ENCODE data around the gene ADGRB2. TPM values are rescaled to one million over a fixed set of nuclear protein-coding genes. Genes with fewer than 3 reads are reported as not detected.

Gene ADGRB2
- total RNA-seq, 2 experiments from 2014 or later = 4.0 to 11.4 TPM

DNA sequence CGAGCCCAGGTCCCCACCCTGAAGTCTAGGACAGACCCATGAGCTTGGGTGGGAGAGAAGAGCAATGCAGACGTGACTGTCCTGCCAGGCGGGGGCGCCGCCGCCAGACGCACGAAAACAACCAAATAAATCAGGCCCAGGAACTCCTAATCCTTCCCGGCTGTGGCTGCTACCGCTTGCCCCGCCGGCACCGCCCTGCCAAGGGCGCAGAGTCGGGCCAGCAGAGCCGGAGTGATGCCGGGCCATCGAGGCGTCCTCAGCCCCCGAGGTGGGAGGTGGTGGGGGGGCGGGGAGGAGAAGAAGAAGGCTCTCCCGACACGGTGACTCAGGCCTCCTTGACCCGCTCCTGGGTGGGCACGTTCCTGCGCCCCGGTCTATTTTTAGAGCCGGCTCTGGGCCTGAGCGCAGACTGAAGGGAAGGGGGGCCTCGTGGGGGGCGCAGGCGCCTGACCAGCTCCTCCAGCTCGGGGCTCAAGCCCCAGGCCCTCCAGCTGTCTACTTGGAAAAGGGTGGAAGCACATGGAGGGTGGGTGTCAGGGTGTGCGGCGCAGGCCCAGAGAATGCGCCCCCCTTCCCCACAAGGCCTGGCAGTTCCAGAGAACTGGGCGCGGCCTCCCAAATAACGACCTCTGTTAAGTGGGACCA is 49.6 kb downstream of the ADGRB2 start:
- peak; percentile 63 for DNase-seq (ENCODE audit: low spot score)
- Histone ChIP-seq H3K9me3 (ENCODE audit: low read length) (no peaks in the 10 kb centered on the region), H2AFZ (ENCODE audit: low read length) (no peak overlapping the region), H3K9me2 (ENCODE audit: insufficient read depth, low read length) (no peaks in the 10 kb centered on the region), H3K4me1 (ENCODE audit: insufficient read depth, low read length, poor library complexity, severe bottlenecking) (no peaks in the 10 kb centered on the region), H3K4me2 (ENCODE audit: low read length) (peak overlapping the region; percentile 41; the same call in 1 of the 2 replicates), H4K20me1 (ENCODE audit: insufficient read depth, low read length) (no peaks in the 10 kb centered on the region), H3K4me3 (ENCODE audit: low read depth, low read length, poor library complexity, severe bottlenecking) (no peak overlapping the region), H3K79me2 (ENCODE audit: insufficient read depth, low read depth, low read length) (no peaks in the 10 kb centered on the region), H3K36me3 (ENCODE audit: insufficient read depth, low read length) (no peaks in the 10 kb centered on the region), H3K27ac (ENCODE audit: low read depth, low read length, poor library complexity, severe bottlenecking) (no peak overlapping the region)
- CTCF ChIA-PET (ENCODE audit: unreplicated experiment) = interaction anchor here (1.4 kb wide), 1 partner anchor 31 kb away, joined by 9 read pairs; no protein-coding TSS in a partner anchor
- no TSS peak for BruUV-seq (replicated peaks)
- no peak for TF ChIP-seq EZH2phosphoT487 (IDR thresholded peaks at IDR 0.05; ENCODE audit: borderline replicate concordance, low read depth, low read length)
- peak; percentile 82 for TF ChIP-seq CTCF (conservative IDR thresholded peaks at IDR 0.05; ENCODE audit: low read length)
- intact Hi-C loops (cut with micrococcal nuclease; ENCODE audit: unreplicated experiment) = loop anchor here (1.0 kb wide), 2 partner anchors 31 to 75 kb away; no protein-coding TSS in a partner anchor
- POLR2A ChIA-PET = interaction anchor here (0.6 to 0.7 kb wide), 2 partner anchors 31 to 662 kb away, joined by 3 read pairs; no protein-coding TSS in a partner anchor

- Histone ChIP-seq H3K27ac (ENCODE audit: low read depth, low read length, poor library complexity, severe bottlenecking) (no peak overlapping the region), H3K4me2 (ENCODE audit: low read length) (no peak overlapping the region), H3K36me3 (ENCODE audit: insufficient read depth, low read length) (no peaks in the 10 kb centered on the region), H3K9me2 (ENCODE audit: insufficient read depth, low read length) (no peaks in the 10 kb centered on the region), H2AFZ (ENCODE audit: low read length) (no peak overlapping the region), H3K9me3 (ENCODE audit: low read length) (no peaks in the 10 kb centered on the region), H4K20me1 (ENCODE audit: insufficient read depth, low read length) (no peaks in the 10 kb centered on the region), H3K4me3 (ENCODE audit: low read depth, low read length, poor library complexity, severe bottlenecking) (no peak overlapping the region), H3K79me2 (ENCODE audit: insufficient read depth, low read depth, low read length) (no peaks in the 10 kb centered on the region), H3K4me1 (ENCODE audit: insufficient read depth, low read length, poor library complexity, severe bottlenecking) (no peaks in the 10 kb centered on the region)
- TF ChIP-seq EZH2phosphoT487 (IDR thresholded peaks at IDR 0.05; ENCODE audit: borderline replicate concordance, low read depth, low read length) (no peak), CTCF (conservative IDR thresholded peaks at IDR 0.05; ENCODE audit: low read length) (no peak)
- intact Hi-C loops (cut with micrococcal nuclease; ENCODE audit: unreplicated experiment) = no loop called here
- POLR2A ChIA-PET = interaction anchor here (0.7 kb wide), 1 partner anchor 68 kb away, joined by 3 read pairs; the partner anchor contains the start of gene PEF1
- CTCF ChIA-PET (ENCODE audit: unreplicated experiment) = no interaction called here
- DNase-seq (ENCODE audit: low spot score) = no peak
- BruUV-seq (replicated peaks) = no TSS peak
Measured at GRCh38 chr1:31712630-31713029, 51.5 kb downstream of the ADGRB2 start.

GRCh38 chr1:31712068-31712467 is 52.1 kb downstream of the ADGRB2 start:
- no peak overlapping the region for H3K4me2 ChIP-seq (ENCODE audit: low read length)
- H3K4me3 ChIP-seq (ENCODE audit: low read depth, low read length, poor library complexity, severe bottlenecking) = no peak overlapping the region
- H3K9me2 ChIP-seq (ENCODE audit: insufficient read depth, low read length) = no peaks in the 10 kb centered on the region
- BruUV-seq (replicated peaks) = no TSS peak
- H3K79me2 ChIP-seq (ENCODE audit: insufficient read depth, low read depth, low read length) = no peaks in the 10 kb centered on the region
- H3K36me3 ChIP-seq (ENCODE audit: insufficient read depth, low read length) = no peaks in the 10 kb centered on the region
- no peaks in the 10 kb centered on the region for H4K20me1 ChIP-seq (ENCODE audit: insufficient read depth, low read length)
- CTCF ChIA-PET (ENCODE audit: unreplicated experiment) = no interaction called here
- no peaks in the 10 kb centered on the region for H3K9me3 ChIP-seq (ENCODE audit: low read length)
- H2AFZ ChIP-seq (ENCODE audit: low read length) = no peak overlapping the region
- POLR2A ChIA-PET = interaction anchor here (0.7 to 1.2 kb wide), 3 partner anchors 19 to 67 kb away, joined by 3 to 5 read pairs (median 4); partner anchors contain the start of gene PEF1
- no peak for TF ChIP-seq CTCF (conservative IDR thresholded peaks at IDR 0.05; ENCODE audit: low read length)
- intact Hi-C loops (cut with micrococcal nuclease; ENCODE audit: unreplicated experiment) = no loop called here
- no peak for DNase-seq (ENCODE audit: low spot score)
- H3K27ac ChIP-seq (ENCODE audit: low read depth, low read length, poor library complexity, severe bottlenecking) = no peak overlapping the region
- H3K4me1 ChIP-seq (ENCODE audit: insufficient read depth, low read length, poor library complexity, severe bottlenecking) = no peaks in the 10 kb centered on the region

Data from OCI-LY7 (cell line).